Measurements from ENCODE around the gene ARID1B.

DNA sequence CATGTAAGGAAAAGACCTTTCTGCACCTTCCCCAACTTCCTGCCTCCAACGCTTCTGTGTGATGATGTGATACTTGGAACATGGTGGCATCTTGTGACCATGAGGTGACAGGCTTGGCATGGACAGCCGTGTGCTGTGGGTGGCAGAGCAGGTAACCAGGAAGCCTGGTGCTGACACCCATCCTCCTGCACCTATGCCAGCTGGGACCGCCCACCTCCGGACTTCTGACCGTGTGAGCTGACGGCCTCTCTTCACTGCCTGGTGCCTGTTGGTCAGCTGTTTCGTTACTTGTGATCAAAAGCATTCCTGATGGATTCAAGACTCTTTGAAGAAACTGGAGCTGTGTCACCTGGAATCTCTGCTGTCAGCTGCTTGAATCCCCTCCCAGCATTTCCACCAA lies 475.8 kb downstream of the ARID1B start:
- TF ChIP-seq ZFX (CRISPR knock-in tag; IDR thresholded peaks at IDR 0.05; ENCODE audit: low read depth): no peak
- no peak for TF ChIP-seq JUND (CRISPR knock-in tag; IDR thresholded peaks at IDR 0.05)
- no peak for TF ChIP-seq ZNF629 (CRISPR knock-in tag; conservative IDR thresholded peaks at IDR 0.05)
